Measurements from ENCODE around the gene RABGAP1. TPM values are rescaled to one million over a fixed set of nuclear protein-coding genes. Genes with fewer than 3 reads are reported as not detected.

The RABGAP1 gene
- total RNA-seq, 1 experiment from 2014 or later = 95.8 TPM

DNA sequence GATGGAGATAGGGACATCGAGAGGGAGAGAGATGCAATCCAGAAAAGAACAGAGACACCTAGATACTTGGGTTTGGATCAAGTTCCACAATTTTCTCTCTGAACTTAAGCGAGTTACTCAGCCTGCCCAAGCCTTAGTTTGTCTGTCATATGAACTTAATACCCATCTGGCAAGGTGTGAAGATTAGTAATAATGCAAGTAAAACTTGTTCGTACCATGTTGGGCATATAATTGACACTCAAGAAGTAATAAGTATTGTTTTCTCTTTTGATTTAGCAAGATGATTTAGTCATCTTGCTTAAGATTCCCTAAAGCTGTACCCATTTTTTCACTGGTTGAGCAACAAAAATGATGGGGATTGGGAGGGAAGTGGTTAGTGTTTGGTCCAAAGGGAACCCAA lies 7.5 kb downstream of the RABGAP1 start:
- Histone ChIP-seq H3F3A (ENCODE audit: insufficient read depth, low read depth) (peaks cover 11% of the 10 kb centered on the region; the same call in 1 of the 2 replicates), H3K36me3 (ENCODE audit: low read depth) (peaks cover 20% of the 10 kb centered on the region), H3K27me3 (ENCODE audit: insufficient read depth, low read depth) (no peaks in the 10 kb centered on the region), H4K20me1 (ENCODE audit: insufficient read depth) (peaks cover 68% of the 10 kb centered on the region), H3K4me1 (replicated peaks; ENCODE audit: insufficient read depth) (peaks cover 31% of the 10 kb centered on the region), H3K9me2 (ENCODE audit: insufficient read depth) (no peaks in the 10 kb centered on the region), H3K4me2 (no peak overlapping the region), H3K9me3 (ENCODE audit: insufficient read depth, low read depth) (no peaks in the 10 kb centered on the region), H3K4me3 (no peak overlapping the region), H3K79me2 (ENCODE audit: low read depth) (peaks cover 99% of the 10 kb centered on the region), H3K27ac (no peak overlapping the region), H2AFZ (no peak overlapping the region)
- intact Hi-C loops (cut with micrococcal nuclease; ENCODE audit: unreplicated experiment) = no loop called here
- DNase-seq = no peak
- CTCF ChIA-PET = interaction anchor here (0.6 kb wide), 1 partner anchor 20 kb away, joined by 4 read pairs; no protein-coding TSS in a partner anchor
- TF ChIP-seq CTCF (conservative IDR thresholded peaks at IDR 0.05) = no peak
- POLR2A ChIA-PET (ENCODE audit: unreplicated experiment) = interaction anchor here (0.6 kb wide), 2 partner anchors 17 to 1184 kb away, joined by 3 to 5 read pairs; partner anchors contain the start of gene ZBTB26
- no TSS peak for BruUV-seq (replicated peaks)

- Histone ChIP-seq H3K79me2 (ENCODE audit: low read depth) (peaks cover 97% of the 10 kb centered on the region), H4K20me1 (ENCODE audit: insufficient read depth) (peaks cover 66% of the 10 kb centered on the region), H3K4me2 (no peak overlapping the region), H3K36me3 (ENCODE audit: low read depth) (peaks cover 20% of the 10 kb centered on the region), H3K4me1 (replicated peaks; ENCODE audit: insufficient read depth) (peaks cover 45% of the 10 kb centered on the region), H3K4me3 (no peak overlapping the region), H3K27ac (no peak overlapping the region), H3K9me2 (ENCODE audit: insufficient read depth) (no peaks in the 10 kb centered on the region), H3K27me3 (ENCODE audit: insufficient read depth, low read depth) (no peaks in the 10 kb centered on the region), H3K9me3 (ENCODE audit: insufficient read depth, low read depth) (no peaks in the 10 kb centered on the region), H3F3A (ENCODE audit: insufficient read depth, low read depth) (peaks cover 24% of the 10 kb centered on the region), H2AFZ (no peak overlapping the region)
- DNase-seq = no peak
- no peak for TF ChIP-seq EZH2 (IDR thresholded peaks at IDR 0.05; ENCODE audit: low read depth)
- no peak for TF ChIP-seq CTCF (conservative IDR thresholded peaks at IDR 0.05)
- intact Hi-C loops (cut with micrococcal nuclease; ENCODE audit: unreplicated experiment) = no loop called here
- ChIA-PET CTCF (no interaction called here), POLR2A (ENCODE audit: unreplicated experiment) (interaction anchor here (0.6 kb wide), 1 partner anchor 20 kb away, joined by 4 read pairs; no protein-coding TSS in a partner anchor)
- no TSS peak for BruUV-seq (replicated peaks)
These were observed 8.9 kb downstream of the RABGAP1 start for GRCh38 chr9:122949696-122950095.

DNA sequence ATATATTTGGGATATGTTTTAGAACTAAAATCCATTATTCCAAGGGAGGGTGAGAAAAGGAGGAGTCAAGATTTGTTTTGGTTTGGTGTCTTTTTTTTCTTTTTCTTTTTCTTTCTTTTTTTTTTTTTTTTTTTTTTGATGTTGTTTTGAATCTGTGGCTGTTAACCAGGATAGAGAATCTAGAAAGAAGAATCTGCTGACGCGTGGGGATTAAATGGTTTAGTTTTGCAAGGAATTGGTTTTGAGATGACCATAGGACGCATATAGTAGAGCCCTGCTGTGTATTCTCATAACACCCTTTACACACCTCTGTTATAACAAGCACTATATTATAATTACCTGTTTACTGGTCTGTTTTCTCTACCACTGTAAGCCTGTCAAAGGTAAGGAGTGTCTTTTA lies 9.4 kb downstream of the RABGAP1 start:
- H3K4me2 ChIP-seq = no peak overlapping the region
- H3K9me2 ChIP-seq (ENCODE audit: insufficient read depth) = no peaks in the 10 kb centered on the region
- no peaks in the 10 kb centered on the region for H3K9me3 ChIP-seq (ENCODE audit: insufficient read depth, low read depth)
- no peak overlapping the region for H3K27ac ChIP-seq
- no peak for DNase-seq
- peaks cover 26% of the 10 kb centered on the region for H3F3A ChIP-seq (ENCODE audit: insufficient read depth, low read depth)
- H3K79me2 ChIP-seq (ENCODE audit: low read depth) = peaks cover 97% of the 10 kb centered on the region
- CTCF ChIA-PET = no interaction called here
- POLR2A ChIA-PET (ENCODE audit: unreplicated experiment) = interaction anchor here (0.6 kb wide), 1 partner anchor 306 kb away, joined by 4 read pairs; no protein-coding TSS in a partner anchor
- TF ChIP-seq CTCF (conservative IDR thresholded peaks at IDR 0.05) (no peak), EZH2 (IDR thresholded peaks at IDR 0.05; ENCODE audit: low read depth) (no peak)
- no peaks in the 10 kb centered on the region for H3K27me3 ChIP-seq (ENCODE audit: insufficient read depth, low read depth)
- peaks cover 67% of the 10 kb centered on the region for H4K20me1 ChIP-seq (ENCODE audit: insufficient read depth)
- intact Hi-C loops (cut with micrococcal nuclease; ENCODE audit: unreplicated experiment) = no loop called here
- no TSS peak for BruUV-seq (replicated peaks)
- H2AFZ ChIP-seq = no peak overlapping the region
- peaks cover 20% of the 10 kb centered on the region for H3K36me3 ChIP-seq (ENCODE audit: low read depth)
- no peak overlapping the region for H3K4me3 ChIP-seq
- peaks cover 45% of the 10 kb centered on the region for H3K4me1 ChIP-seq (replicated peaks; ENCODE audit: insufficient read depth)
